ENCODE data around the gene SOCS7.

Gene SOCS7

DNA sequence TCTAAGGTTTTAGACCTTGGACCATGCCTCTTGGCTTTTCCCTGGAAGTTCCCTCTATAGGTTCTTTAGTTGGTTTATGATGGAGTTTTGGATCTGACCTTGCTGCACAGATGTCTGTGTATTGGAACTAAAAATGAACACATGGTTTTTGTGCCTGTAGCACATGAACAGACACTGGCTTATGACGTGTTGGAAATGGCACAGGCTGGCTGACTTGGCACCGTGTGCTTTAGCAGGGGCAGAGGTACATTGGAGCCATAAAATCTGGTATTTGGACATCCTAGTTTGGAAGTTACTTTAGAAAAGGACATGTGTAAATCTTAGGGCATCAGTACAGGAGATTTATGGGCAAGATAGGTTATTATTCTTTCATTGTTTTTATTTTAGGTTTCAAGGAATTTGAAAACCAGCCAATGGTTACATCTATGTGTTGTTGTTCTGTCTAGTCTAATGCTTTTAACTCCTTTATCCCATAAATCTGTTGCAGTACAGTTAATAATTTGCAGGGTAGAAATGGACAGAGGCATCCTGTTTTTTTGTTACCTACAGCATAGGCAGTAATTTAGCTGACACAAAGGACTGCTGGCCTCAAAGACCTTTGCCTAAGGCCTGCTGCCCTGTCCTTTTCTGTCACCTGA lies 6.0 kb downstream of the SOCS7 start:
- DNase-seq, result peak in 1 of 10 donors; percentile 40
- intact Hi-C loops (cut with DNase I), result no loop called here

DNA sequence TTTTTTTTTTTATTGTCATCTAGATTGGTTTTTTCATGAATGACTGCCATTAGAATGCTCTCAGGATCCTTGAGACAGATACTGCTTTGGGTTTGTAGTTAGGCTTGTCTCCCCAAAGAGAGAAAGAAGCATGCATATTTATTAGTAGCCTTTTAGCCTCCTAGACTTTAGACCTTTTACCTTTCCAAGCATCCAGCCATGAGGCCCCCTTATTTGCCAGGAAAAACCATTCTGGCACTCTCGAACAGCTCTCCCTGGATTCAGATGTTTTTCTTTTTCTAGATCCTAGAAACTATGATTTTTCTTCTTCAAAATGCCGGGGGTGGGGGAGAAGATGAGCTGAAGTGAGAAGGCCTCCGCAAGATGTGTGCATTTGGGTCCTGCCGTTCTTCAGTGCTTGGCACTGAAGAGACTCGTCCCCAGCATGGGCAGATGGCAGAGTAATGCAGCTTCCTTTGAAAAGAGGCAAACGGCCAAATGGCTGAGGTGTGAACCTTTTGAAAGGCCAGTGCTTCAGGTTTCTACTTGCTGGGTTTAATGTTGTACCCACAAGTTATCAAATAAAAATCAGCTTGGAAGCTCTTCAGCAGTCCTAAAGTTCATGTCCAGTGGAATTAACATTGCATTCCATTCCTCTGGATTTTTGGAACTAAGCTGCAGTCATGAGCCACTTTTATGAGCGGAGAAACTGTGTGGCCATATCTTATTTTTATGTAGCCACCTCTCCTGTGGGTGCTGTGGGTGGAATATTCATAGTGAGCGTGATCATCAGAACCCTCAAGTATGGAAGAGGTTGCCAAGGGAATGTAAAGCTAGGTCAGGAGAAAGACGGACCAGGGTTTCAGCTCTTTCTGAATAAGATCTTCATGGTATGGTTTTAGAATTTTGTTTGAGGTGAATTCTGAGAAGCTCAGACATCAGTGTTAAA lies 7.2 kb downstream of the SOCS7 start:
- intact Hi-C loops (cut with DNase I), result no loop called here
- peak in 5 of 10 donors; percentile 28 to 46 (median 40) for DNase-seq

DNA sequence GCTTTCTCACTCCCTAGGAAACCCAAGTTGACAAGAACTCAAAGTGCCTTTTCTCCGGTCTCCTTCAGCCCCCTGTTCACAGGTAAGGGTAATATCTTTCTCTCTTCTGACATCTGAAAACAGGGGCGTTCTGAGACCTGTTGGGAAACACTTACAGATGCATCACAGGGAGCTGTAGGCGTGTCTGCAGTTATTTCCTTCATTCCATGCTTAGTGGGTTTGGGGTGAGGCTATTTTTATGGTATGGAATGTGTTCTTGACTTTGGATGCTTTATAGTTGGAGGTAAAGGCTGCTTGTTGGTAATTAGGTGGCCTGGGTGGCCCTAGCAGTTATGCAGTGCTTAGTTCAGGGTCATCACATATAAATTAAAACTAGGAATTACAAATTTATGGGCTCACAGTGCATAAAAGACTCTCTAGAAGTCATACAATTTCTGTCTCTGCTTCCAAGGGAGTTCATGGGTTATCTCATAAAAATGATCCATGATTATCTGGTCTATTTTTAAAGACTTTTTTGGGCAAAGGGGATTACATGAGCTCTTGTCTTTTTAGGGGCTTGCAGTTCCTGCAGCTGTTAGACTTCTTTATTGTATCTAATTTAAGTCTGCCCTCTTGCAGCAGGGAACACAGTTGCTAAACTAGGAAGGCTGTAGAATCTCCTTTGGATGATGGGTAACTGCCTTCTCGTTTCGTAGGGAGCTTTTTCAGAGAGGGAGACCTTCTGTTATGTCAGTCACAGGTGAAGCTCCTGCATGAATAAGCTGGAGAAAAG lies 10.2 kb downstream of the SOCS7 start:
- no peak for DNase-seq
- intact Hi-C loops (cut with DNase I), result no loop called here

DNA sequence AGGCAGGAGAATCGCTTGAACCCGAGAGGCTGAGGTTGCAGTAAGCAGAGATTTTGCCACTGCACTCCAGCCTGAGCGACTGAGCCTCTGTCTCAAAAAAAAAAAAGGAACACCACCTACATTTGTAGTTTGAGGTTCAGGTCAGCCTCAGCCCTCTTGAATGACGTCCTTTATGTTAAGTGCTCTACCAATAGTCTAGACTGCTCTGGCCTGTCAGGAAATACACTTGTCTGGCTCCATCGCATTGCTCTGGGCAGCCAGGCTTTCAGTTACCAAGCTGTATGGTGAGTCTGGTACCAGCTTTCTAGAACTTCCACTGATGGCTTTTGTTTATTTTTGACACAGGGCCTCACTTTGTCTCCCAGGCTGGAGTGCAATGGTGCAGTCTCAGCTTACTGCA lies 11.4 kb downstream of the SOCS7 start:
- intact Hi-C loops (cut with DNase I), result no loop called here

DNA sequence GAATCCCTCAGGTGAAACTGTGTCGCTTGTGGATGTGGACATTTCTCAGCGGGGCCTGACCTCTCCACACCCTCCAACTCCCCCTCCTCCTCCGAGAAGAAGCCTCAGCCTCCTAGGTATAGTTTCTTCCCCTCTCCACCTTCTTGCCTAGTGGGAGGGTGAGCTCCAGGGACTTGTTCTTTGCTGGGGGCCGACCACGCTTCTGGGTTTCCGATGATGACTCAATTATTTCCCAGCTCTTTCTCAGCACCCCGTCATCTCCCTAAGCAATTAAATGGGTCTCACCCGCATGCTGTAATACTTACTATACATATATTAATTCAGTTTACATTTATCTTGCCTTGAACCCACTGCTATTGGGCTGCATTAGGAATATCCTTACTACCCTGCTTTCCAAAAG lies 13.1 kb downstream of the SOCS7 start:
- peak in 1 of 10 donors; percentile 20 for DNase-seq
- intact Hi-C loops (cut with DNase I), result no loop called here

More for the DNA sequence above, 11.4 kb downstream of the SOCS7 start:
- DNase-seq, result no peak

DNA sequence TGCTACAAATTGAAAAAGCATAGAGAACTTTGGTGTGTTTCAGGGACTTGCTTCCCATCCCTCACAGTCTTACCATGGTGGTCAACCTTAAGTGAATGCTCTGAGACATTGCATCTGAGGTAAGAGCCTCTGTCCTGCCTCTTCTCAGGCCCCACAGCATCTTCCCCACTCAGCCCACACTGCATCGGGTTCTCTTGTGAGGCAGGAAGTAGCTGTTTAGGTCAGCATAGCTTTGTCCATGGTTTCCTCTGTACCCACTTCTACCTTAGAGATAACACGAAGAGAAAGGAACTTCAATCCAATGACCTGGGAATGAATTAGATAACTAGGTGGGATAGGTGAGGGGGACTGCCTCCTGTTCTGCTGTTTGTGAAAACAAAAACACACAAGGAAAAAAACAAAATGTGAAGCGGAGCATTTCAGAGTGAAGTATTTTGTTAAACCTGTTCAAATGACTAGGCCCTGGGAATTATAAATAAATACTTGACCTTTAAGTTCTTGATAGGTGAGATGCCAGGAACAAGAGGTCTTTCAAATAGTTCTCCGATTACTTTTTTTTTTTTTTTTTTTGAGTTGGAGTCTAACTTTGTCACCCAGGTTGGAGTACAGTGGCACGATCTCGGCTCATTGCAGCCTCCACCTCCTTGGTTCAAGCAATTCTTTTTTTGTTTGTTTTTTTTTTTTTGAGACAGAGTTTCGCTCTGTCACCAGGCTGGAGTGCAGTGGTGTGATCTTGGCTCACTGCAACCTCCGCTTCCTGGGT lies 17.7 kb downstream of the SOCS7 start:
- intact Hi-C loops (cut with DNase I), result no loop called here
- peak in 1 of 10 donors; percentile 17 for DNase-seq

DNA sequence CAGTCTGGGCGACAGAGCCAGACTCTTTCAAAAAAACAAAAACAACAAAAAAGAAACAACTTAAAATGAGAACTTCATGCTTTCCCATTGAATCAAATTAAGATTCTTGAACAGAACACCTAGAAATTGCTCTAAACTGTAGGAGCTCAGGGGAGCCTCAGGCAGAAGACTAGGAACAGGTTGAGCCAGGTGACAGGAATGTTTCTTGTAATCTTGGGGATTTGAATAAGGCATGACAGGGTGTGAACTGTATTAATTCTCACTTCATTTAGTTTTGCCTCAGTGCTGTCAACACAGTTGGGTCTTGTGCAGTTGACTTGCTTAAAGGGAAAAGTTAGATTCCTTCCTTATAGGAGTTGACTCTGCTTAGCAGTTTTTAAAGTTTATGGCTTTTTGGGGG lies 27.8 kb downstream of the SOCS7 start:
- DNase-seq, result no peak
- intact Hi-C loops (cut with DNase I), result no loop called here

DNA sequence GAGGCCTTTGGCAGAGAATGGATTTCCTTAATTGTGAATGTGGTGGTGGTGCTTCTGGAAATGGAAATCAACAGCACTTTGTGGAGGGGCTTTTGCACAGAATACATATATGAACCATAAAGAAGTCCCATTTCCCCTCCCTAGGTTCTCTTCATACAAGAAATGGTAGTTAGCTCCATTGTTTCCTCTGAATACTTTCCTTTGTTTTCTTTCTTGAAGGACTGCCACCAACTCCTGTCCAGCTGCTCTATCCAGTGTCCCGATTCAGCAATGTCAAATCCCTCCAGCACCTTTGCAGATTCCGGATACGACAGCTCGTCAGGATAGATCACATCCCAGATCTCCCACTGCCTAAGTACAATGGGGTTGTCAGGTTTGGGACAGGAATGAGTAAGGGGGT lies 43.4 kb downstream of the SOCS7 start:
- intact Hi-C loops (cut with DNase I), result no loop called here

DNA sequence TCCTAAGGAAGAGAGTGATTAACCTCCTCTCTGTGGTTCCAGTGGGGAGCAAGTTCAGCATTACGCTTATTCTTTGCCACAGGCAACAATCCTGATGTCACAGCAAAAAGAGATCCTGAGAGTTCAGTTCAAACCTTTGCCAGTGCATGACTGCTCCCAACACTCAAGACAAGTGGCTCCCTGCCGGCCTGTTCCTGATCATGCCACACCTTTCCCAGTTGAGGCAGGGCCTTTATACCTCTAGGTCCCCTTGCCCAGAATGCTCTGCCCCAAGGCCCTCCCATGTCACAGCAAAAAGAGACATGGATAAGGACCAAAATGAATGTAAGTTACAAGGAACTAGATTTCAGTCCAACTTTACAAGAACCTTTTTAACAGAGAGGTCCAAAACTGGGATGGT lies 45.6 kb downstream of the SOCS7 start:
- intact Hi-C loops (cut with DNase I), result no loop called here
- DNase-seq, result no peak

More for the DNA sequence above, 43.4 kb downstream of the SOCS7 start:
- DNase-seq, result no peak

DNA sequence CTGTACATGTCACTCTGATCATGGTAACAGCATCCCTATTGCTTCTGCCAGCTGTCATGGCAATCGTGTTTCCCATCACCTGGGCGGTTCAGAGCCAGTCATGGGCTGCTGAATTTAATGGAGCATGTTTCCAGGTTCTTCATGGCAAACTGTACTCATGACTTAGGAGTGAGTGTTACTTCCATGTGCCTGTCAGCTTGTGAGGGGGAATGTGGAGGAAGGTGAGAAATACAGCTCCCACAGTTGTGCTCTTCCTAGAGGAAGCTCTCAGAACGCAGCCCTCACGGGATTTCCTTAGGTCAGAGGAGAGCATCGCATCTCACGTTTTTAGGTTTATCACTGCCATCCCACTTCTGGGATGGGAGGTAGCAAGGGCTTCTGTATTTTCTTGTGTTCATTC lies 48.6 kb downstream of the SOCS7 start:
- no peak for DNase-seq
- intact Hi-C loops (cut with DNase I), result no loop called here

DNA sequence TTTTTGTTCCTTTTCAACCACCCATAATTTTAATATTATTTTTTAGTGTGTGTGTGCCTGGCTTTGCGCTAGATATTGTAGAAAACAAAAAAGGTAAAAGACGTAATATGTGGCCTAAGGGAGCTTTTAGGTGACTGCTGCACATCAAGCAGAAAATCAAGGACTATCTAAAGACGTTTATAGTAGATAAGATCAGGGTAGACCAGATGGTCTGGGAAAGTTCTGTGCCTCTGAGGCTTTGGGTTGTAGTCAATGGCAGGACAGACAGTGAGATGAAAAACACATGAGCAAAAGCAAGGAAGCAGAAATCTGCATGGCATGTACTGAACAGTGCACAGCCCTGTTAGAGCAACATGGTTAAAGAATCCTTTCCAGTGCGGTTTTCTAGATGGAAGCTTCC lies 49.8 kb downstream of the SOCS7 start:
- intact Hi-C loops (cut with DNase I), result no loop called here

DNA sequence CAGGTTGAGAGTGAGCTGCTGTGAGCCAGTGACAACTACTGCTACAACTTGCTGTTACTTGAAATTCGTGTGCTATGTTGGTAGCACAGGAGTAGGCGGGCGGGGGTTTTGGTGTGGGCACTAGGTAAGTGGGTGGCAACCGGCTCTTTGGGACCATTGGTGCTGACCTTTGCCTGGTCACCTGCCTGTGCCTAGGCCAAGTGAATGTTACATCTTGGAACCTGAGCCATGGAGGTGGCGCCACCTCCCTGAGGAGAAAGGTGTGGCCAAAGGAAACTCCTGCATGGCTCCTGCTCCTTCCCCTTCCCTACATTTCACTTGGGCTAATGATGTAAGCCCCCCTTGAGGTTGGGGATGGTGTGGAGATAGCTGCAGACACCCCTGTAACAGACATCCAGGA lies 51.3 kb downstream of the SOCS7 start:
- DNase-seq, result no peak
- intact Hi-C loops (cut with DNase I), result no loop called here

More for the DNA sequence above, 49.8 kb downstream of the SOCS7 start:
- DNase-seq, result no peak

DNA sequence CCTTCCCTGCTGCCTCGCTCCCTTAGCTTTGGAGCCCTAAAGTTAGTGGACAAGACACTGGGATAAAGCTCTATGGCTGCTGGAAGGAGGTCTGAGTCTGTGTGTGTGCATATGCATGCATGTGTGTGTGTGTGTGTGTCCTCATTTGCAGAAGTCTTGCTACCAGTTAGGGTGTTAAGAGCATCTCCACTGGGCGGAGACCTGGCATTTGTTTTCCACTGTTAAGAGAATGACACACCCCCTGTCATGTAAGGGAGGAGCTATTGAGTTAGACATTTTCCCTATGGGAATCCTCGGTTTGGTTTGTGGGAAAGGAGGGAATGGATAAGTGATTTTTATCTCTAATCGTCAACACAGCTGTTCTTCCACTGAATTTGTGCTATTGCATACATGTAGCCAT lies 51.8 kb downstream of the SOCS7 start:
- intact Hi-C loops (cut with DNase I), result no loop called here
- DNase-seq, result no peak

DNA sequence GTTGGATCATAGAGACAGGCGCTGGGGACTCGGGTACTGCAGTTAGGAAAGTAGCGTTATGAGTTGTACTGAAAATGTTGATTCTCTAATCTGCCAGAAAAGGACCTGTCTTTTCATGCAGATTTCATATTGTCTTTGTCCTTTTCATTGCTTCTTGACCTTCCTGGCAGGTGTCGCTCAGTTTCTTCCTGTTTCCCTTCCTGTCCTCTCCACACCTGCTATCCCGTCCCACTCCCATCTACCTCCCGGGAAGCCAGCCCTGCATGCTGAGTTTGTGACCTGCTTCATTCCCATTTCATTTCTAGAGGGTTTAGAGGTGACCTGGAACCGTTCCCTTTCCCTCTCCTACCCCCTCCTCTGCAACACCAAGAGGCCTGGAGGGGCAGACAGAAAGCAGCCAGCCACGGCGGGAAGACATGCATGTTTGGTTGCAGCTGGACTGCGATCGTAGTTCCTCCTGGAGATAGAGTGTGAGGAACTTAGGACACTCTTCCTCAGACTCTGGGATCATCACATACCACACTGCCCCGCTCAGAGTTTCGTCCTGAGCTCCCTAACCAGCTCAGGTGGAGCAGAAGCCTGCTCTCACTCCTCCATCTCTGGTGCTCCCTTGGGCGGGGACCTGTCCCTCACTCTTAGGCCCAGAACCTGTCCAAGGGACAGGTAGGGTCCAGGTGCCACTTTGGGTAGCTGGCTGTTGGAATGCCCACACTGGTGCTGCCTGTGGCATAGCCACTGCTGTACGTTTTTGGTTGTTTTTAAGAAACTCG lies 52.7 kb downstream of the SOCS7 start:
- no peak for DNase-seq
- intact Hi-C loops (cut with DNase I), result no loop called here

DNA sequence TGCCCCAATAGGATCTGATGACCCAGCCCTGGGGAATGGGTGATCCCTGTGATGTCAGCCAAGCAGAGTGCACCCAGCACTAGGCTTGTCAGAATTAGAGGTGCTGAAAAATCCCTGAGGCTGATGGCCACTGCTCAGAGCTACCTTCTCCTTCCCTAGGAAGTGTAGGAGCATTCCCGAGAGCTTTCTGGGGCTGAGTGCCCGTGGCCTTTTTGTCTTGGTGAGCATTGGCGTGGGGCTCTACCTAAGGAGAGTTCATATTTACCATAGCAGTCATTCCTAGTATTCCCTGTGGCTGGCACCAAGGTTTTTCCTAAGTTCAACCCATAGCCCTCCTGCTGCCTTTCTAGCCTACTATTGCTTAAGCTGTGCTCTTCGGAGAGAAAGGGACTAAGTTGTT lies 54.0 kb downstream of the SOCS7 start:
- intact Hi-C loops (cut with DNase I), result no loop called here

DNA sequence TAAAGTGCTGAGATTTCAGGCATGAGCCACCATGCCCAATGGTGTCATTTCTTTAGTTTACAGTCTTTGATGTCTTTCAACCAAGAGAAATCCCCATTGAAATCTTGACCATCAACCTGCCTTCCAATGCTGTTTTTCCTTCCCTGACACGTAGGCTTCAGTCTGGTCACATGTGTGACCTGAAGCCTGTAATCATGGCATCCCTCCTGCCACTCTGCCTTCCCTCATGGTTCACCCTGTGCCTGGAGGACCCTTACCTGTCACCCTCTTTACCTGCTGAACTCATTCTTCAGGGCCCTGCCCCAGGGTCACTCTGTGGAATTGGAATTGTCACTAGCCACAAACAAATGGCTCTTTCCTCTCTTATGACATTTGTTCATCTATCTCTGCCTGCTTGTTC lies 58.6 kb downstream of the SOCS7 start:
- no peak for DNase-seq
- intact Hi-C loops (cut with DNase I), result no loop called here

More for the DNA sequence above, 54.0 kb downstream of the SOCS7 start:
- no peak for DNase-seq

DNA sequence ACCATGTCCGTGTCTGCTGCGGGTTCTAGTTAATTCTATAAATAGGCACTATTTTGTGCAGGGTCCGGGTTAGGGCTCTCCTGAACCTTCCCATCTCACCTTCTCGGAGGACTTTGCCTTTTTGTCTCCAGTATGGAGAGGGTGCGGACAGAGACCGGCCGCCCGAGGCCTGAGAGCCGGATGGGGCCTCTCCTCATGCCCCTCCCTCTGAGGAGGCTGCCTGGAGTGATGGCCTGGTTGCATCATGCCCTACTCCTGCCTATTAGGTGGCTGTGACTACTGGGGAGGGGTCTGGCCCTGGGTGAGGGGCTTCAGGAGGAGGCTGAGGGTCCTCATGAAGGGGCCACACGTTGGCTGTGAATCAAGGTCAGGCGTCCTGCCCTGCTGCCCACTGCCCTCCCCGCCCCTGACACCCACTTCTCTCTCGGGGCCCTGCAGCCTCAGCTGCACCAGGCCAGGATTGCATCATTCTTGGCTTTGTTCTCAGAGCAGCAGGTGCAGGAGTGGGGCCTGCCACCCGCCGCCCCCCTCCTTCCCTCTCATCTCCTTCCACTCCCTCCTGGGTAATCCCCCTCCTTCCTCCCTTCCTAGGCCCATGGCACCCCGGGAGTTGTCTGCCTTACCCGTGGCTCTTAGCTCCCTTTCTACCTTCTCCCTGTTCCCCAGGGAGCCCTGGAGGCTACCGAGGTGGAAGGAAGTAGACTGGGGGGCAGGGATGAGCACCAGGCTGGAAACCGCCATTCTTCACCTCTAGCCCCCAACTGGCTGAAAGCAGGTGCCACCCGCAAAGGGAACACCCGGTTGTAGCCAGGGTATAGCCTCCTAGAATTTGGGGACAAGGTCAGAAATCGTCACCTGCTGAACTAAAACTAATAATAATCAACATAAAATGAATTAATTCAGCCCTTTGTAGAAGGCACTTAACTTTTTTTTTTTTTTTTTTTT lies 63.9 kb downstream of the SOCS7 start:
- intact Hi-C loops (cut with DNase I), result no loop called here
- DNase-seq, result peak in 5 of 10 donors; percentile 43 to 90 (median 79)

DNA sequence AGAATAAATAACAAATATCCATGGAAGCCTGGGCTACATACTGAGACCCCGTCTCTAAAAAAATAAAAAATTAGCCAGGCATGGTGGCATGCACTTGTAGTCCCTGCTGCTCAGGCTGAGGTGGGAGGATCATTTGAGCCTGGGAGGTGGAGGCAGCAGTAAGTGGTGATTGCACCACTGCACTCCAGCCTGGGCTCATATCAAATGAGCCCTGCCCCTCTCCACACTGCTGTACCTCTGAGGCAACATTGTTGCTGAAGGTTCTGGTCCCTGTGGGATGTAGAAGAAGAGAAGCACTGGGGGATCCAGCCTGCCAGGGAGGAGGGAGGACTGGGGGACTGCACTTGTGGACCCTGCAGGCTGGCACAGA lies 65.2 kb downstream of the SOCS7 start:
- intact Hi-C loops (cut with DNase I), result no loop called here

More for the DNA sequence above, 65.2 kb downstream of the SOCS7 start:
- peak in 2 of 10 donors; percentile 6 to 48 for DNase-seq

Data from posterior cingulate gyrus (tissue), 11 donors.